ENCODE results near the gene ELMO1. TPM values are rescaled to one million over a fixed set of nuclear protein-coding genes. Genes with fewer than 3 reads are reported as not detected.

ELMO1 gene
- total and polyA plus RNA-seq, 4 donors: 6.7 to 51.5 (median 14.8) TPM

GRCh38 chr7:37006764-37007163 is 441.9 kb downstream of the ELMO1 start (continued):
- TF ChIP-seq, protein P1, sequence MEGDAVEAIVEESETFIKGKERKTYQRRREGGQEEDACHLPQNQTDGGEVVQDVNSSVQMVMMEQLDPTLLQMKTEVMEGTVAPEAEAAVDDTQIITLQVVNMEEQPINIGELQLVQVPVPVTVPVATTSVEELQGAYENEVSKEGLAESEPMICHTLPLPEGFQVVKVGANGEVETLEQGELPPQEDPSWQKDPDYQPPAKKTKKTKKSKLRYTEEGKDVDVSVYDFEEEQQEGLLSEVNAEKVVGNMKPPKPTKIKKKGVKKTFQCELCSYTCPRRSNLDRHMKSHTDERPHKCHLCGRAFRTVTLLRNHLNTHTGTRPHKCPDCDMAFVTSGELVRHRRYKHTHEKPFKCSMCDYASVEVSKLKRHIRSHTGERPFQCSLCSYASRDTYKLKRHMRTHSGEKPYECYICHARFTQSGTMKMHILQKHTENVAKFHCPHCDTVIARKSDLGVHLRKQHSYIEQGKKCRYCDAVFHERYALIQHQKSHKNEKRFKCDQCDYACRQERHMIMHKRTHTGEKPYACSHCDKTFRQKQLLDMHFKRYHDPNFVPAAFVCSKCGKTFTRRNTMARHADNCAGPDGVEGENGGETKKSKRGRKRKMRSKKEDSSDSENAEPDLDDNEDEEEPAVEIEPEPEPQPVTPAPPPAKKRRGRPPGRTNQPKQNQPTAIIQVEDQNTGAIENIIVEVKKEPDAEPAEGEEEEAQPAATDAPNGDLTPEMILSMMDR (IDR thresholded peaks at IDR 0.05; ENCODE audit: low read depth, low read length, missing input control): no peak

DNA sequence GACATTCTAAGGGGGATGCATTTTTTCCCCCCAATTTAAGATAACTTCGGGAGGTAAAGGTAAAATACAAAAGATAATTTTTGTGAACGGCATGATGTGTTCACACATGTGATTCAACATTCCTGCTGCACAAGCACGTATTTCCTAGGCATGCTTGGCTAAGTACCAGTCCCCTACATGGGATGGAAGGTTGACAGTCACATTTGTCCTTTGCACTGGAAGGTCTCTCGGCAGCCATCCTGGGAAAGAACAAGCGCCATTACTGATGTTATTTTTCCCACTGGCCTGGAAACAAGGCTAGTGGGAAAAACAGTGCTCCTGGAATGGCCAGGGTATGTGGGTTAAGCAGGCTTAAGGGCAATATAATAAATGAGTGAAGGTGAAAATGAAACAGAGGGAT is 448.2 kb downstream of the ELMO1 start:
- no peaks in the 10 kb centered on the region for H3K4me1 ChIP-seq (ENCODE audit: control insufficient read depth in 4 of 4, insufficient read depth in 4 of 4, low read length in 3 of 4)
- 97% methylated on average over 5 of the region's 5 CpGs for whole genome bisulfite sequencing
- peaks cover 0 to 5% (median 1%) of the 10 kb centered on the region in 4 donors for H3K36me3 ChIP-seq (ENCODE audit: control insufficient read depth in 4 of 4, insufficient read depth in 3 of 4, low read depth in 1 of 4, low read length in 3 of 4)

More for the DNA sequence above, 448.2 kb downstream of the ELMO1 start:
- no peaks in the 10 kb centered on the region for H3K9me3 ChIP-seq (ENCODE audit: control insufficient read depth in 4 of 4, low read length in 3 of 4)
- H3K27me3 ChIP-seq (ENCODE audit: control insufficient read depth in 4 of 4, insufficient read depth in 4 of 4, low read length in 3 of 4): no peaks in the 10 kb centered on the region
- no peak overlapping the region for H3K27ac ChIP-seq (ENCODE audit: low read depth in 1 of 2, low read length in 2 of 2)
- no peak for DNase-seq (ENCODE audit: low spot score)
- H3K4me3 ChIP-seq (ENCODE audit: low read depth in 1 of 3, low read length in 3 of 3): no peak overlapping the region
- no peak overlapping the region for H3K9ac ChIP-seq (ENCODE audit: low read depth in 1 of 2, low read length in 2 of 2)
- TF ChIP-seq REST (IDR thresholded peaks at IDR 0.05) (no peak), RXRA (IDR thresholded peaks at IDR 0.05) (no peak), FOXA1 (IDR thresholded peaks at IDR 0.05) (no peak), HNF4G (IDR thresholded peaks at IDR 0.05) (no peak), YY1 (IDR thresholded peaks at IDR 0.05) (no peak), SP1 (IDR thresholded peaks at IDR 0.05) (no peak), NR2F2 (IDR thresholded peaks at IDR 0.05) (no peak), FOXA2 (IDR thresholded peaks at IDR 0.05) (no peak), EGR1 (IDR thresholded peaks at IDR 0.05; ENCODE audit: low read depth in 2 of 2) (no peak), JUND (IDR thresholded peaks at IDR 0.05) (no peak), RAD21 (IDR thresholded peaks at IDR 0.05) (no peak)
- TF ChIP-seq, protein P2, sequence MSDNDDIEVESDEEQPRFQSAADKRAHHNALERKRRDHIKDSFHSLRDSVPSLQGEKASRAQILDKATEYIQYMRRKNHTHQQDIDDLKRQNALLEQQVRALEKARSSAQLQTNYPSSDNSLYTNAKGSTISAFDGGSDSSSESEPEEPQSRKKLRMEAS (IDR thresholded peaks at IDR 0.05): no peak
- TF ChIP-seq, protein P1 (IDR thresholded peaks at IDR 0.05; ENCODE audit: low read depth, low read length, missing input control): no peak
- TF ChIP-seq, protein P3, sequence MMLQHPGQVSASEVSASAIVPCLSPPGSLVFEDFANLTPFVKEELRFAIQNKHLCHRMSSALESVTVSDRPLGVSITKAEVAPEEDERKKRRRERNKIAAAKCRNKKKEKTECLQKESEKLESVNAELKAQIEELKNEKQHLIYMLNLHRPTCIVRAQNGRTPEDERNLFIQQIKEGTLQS (IDR thresholded peaks at IDR 0.05): no peak

Measured in liver (tissue), 9 donors.